Fibroblast of peridontal ligament (primary cell): Measurements from ENCODE around the gene SHOC1.
A peak's percentile ranks its signal among the peaks of the same experiment; 100 is the strongest.
"Not testable (repeated sequence)": the region's sequence is repeated elsewhere in the genome, so short reads cannot be mapped to it uniquely, and the experiment has no call there.

Source experiments
- DNase-seq: peaks from one replicate; pipeline ENCODE4 v3.0.0-alpha.2; 2010; ENCODE audit errors: extremely low read depth

Gene SHOC1

GRCh38 chr9:111794835-111795556 is at the start of gene SHOC1:
Gene SHOC1 (minus strand): TSS chr9:111794937. CDS start chr9:111791418, 3,519 bp downstream.
- no peak for DNase-seq

GRCh38 chr9:111843971-111844370 is 49.2 kb upstream of the SHOC1 start:
- DNase-seq = no peak

- peak; percentile 70 for DNase-seq
Measured at GRCh38 chr9:111842313-111842712, 47.6 kb upstream of the SHOC1 start.

GRCh38 chr9:111840442-111840841 is 45.7 kb upstream of the SHOC1 start:
- DNase-seq = no peak

- peak; percentile 64 for DNase-seq
Measured at GRCh38 chr9:111839987-111840386, 45.2 kb upstream of the SHOC1 start.

- no peak for DNase-seq
Measured at GRCh38 chr9:111839387-111839786, 44.6 kb upstream of the SHOC1 start.

GRCh38 chr9:111838439-111838838 is 43.7 kb upstream of the SHOC1 start:
- no peak for DNase-seq

GRCh38 chr9:111836311-111836710 is 41.6 kb upstream of the SHOC1 start:
- peak; percentile 24 for DNase-seq

GRCh38 chr9:111833941-111834340 is 39.2 kb upstream of the SHOC1 start:
- DNase-seq = peak; percentile 57

- no peak for DNase-seq
Measured at GRCh38 chr9:111832449-111832848, 37.7 kb upstream of the SHOC1 start.

GRCh38 chr9:111831371-111832108 is 36.8 kb upstream of the SHOC1 start:
- no peak for DNase-seq

GRCh38 chr9:111828193-111828592 is 33.5 kb upstream of the SHOC1 start:
- peak; percentile 18 for DNase-seq

- DNase-seq = no peak
Measured at GRCh38 chr9:111825468-111826145, 30.9 kb upstream of the SHOC1 start.

GRCh38 chr9:111821006-111821528 is 26.3 kb upstream of the SHOC1 start:
- no peak for DNase-seq

- DNase-seq = no peak
Measured at GRCh38 chr9:111819360-111819759, 24.6 kb upstream of the SHOC1 start.

GRCh38 chr9:111815285-111816070 is 20.7 kb upstream of the SHOC1 start:
- DNase-seq = no peak

GRCh38 chr9:111812337-111812736 is 17.6 kb upstream of the SHOC1 start:
- no peak for DNase-seq

- no peak for DNase-seq
Measured at GRCh38 chr9:111810908-111811307, 16.2 kb upstream of the SHOC1 start.

GRCh38 chr9:111810415-111810814 is 15.7 kb upstream of the SHOC1 start:
- not testable (repeated sequence) for DNase-seq

- no peak for DNase-seq
Measured at GRCh38 chr9:111807197-111807596, 12.5 kb upstream of the SHOC1 start.

- no peak for DNase-seq
Measured at GRCh38 chr9:111806259-111806658, 11.5 kb upstream of the SHOC1 start.

- peak; percentile 35 for DNase-seq
Measured at GRCh38 chr9:111805830-111806241, 11.1 kb upstream of the SHOC1 start.
